Uterus (tissue), 2 donors: ENCODE measurements around the gene CPSF4L.

Experiments
- CTCF ChIP-seq, 4 experiments: fragments of 200-600 bp in 2 of 4; fragments of 450-650 bp in 2 of 4; sonication (generic) in 2 of 4; IDR thresholded peaks; one replicate each; pipeline ENCODE4 v1.5.1; 2016 to 2019; ENCODE audit warnings: antibody characterized with exemption in 4 of 4, mild to moderate bottlenecking in 2 of 4, moderate library complexity in 1 of 4
- POLR2A ChIP-seq, 2 donors: fragments of 450-650 bp; IDR thresholded peaks; one replicate each; pipeline ENCODE4 v1.6.1; 2016; ENCODE audit warnings: antibody characterized with exemption in 2 of 2, mild to moderate bottlenecking in 1 of 2, moderate library complexity in 1 of 2

GRCh38 chr17:73278049-73278464 is 16.4 kb upstream of the CPSF4L start:
- TF ChIP-seq POLR2A (IDR thresholded peaks at IDR 0.05): no peak
- TF ChIP-seq CTCF (IDR thresholded peaks at IDR 0.05): no peak
